ENCODE results near the gene SLC35B4.
"Not testable (repeated sequence)": the region's sequence is repeated elsewhere in the genome, so short reads cannot be mapped to it uniquely, and the experiment has no call there.

Gene SLC35B4

DNA sequence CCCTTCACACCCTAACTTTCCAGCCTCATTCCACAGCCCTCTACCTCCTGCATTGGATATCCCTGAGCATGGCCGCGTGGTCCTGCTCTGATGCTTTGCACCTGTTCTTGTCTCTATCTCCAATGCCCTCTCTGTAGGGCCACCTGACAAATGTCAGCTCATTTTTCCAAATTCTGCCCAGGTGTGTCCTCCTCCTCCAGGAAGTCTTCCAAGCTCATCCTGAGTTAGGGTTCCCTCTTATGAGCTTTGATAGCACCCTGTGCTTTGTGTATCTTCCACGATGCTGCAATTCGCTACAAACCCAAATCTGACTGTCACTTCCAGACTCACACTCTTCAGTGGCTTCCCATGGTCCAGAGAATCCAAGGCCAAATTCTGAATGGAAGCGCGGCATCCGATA, 14.7 kb upstream of the SLC35B4 start:
- no peak for DNase-seq

- DNase-seq = no peak
These were observed 14.2 kb upstream of the SLC35B4 start for GRCh38 chr7:134330974-134331373.

GRCh38 chr7:134329614-134330346, 13.1 kb upstream of the SLC35B4 start:
- DNase-seq = no peak

DNA sequence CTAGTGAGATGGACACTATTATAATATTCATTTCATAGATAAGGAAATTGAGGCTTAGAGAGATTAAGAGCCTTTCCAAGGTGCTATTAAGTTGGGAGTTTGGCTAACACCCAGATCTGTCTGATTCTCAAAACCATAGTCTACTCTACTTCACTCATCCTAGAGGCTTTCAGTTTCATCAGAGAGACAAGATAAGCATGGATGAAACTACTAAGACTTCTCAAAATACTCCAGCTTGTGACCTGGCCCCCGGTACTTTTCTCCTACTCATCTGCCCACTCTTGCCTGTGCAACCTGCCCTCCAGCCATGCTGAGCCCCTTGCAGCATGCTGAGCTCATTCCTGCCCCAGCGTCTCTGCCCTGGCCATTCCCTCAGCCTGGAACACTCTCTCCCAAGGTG, 12.2 kb upstream of the SLC35B4 start:
- no peak for DNase-seq

DNA sequence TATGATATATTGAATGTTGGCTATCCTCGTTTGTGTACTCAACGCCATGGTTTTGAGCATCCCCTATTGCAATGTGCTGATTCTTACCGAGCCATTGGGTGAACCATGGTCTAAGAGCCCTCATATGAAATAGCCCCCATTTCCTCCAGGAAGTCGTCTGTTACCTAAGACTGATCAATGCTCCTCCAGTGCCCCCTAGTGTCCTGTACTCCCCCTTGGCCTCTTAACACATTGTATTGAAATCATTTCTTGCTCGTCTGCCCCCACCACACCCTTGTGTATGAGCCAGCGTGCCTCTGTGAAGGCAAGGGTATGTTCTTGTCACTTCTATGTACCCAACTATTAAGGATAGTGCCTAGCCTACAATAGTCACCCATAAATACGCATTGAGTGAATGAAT, 11.2 kb upstream of the SLC35B4 start:
- peak in 31 of 56 donors; percentile 0 to 53 (median 8) for DNase-seq

DNA sequence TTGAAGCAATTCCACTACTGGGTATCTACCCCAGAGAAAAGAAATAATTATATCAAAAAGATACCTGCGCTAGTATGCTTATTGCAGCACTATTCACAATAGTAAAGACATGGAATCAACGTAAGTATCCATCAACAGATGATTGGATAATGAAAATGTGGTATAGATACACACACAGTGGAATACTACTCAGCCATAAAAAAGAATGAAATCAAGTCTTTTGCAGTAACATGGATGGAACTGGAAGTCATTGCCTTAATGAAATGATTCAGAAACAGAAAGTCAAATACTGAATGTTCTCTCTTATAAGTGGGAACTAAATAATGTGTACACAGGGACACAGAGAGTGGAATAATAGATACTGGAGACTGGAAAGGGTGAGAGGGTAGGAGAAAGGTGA, 7.4 kb upstream of the SLC35B4 start:
- no peak for DNase-seq

DNA sequence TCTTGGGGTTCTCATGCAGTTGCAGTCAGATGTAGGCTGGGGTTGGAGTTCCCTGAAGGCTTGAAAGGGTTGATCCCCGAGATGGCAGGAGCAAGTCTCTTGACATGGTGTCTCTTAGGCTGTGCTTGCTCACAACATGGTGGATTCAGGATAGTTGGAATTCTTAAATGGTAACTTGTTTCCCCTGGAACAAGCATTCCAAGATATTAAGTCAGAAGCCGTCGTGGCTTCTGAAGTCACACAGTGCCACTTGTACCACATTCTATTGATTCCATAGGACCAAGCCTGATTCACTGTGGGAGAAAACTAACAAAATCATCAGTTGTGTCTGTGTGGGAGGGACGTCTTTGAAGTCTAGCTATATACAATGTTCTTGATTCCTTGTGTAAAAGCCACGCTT, 3.5 kb upstream of the SLC35B4 start:
- no peak for DNase-seq

DNA sequence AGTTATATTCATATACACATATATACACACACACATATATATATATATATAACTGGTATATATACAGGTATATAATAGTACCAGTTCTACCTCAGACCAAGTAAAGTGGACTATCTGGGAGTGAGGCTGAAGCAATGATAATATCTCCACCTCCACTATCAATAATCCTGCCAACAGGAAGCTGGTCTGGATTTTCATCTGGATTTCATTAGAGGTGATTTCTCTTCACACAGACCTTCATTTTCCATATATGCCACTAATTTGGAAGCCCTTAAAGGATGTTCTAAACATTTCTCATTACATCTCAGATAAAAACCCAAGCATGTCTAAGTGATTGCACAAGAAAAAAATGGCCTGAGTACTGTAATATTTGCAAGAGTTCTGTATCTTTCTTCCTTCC, 1.7 kb upstream of the SLC35B4 start:
- no peak for DNase-seq

GRCh38 chr7:134317434-134317833, 704 bp upstream of the SLC35B4 start:
- no peak for DNase-seq

GRCh38 chr7:134315679-134316538, 821 bp downstream of the SLC35B4 start:
- DNase-seq = peak in 12 of 56 donors; percentile 25 to 58 (median 44)

- DNase-seq = no peak
These were observed 3.2 kb downstream of the SLC35B4 start for GRCh38 chr7:134313543-134313942.

- no peak for DNase-seq
These were observed 4.0 kb downstream of the SLC35B4 start for GRCh38 chr7:134312717-134313116.

DNA sequence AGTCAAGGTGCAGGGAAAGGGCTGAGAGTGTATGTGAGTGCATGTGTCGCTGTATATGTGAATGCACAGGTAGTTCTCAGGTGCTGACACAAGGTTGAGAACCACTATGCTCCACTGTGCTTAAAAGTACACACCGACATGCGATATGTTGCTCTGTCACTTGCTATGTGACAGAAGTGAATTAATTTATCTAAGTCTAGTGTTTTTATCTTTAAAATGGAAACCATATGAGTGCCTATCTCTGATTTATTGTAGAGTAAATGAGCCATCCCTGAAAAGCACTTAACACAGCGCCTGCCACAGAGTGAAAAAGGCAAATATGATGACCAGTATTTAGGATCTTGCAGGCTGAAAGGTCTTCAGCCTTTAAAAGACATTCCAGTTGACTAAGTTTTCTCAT, 4.9 kb downstream of the SLC35B4 start:
- DNase-seq = no peak

DNA sequence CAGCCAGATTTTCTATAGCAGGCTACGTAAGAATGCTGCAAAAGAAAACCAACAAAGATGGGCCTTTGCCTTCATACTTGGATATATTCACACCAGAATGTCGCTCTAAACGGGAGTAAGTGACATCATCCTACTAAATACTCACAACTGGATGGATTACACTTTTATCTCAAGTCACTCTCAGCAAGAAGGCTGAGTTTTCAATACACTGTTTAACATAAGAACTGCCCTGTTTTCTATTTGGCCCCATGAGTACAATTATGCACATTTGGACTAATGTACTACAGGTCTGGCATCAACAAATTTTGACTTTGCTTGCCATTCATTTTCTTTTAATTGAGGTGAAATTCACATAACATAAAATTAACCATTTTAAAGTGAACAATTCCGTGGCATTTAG, 8.2 kb downstream of the SLC35B4 start:
- DNase-seq = no peak

- DNase-seq = no peak
These were observed 9.4 kb downstream of the SLC35B4 start for GRCh38 chr7:134307320-134307719.

DNA sequence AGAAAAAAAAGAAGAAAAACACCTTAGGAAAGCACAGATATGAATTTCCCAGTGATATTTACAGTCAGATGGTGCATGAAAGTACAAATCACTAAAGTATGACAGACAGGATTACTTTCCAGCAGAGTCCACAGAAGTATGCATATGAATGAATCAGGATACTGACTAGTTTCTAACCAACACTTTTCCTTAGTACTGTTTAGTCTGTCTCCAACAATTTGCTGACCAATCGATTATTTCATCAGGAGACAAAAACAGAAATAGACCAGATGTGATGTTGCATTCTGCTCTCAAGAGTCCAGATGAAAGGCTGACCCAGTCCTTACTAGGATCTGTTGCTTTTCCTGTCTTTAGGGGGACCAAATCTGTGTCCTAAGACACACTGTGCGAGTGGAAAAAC, 14.6 kb downstream of the SLC35B4 start:
- no peak for DNase-seq

DNA sequence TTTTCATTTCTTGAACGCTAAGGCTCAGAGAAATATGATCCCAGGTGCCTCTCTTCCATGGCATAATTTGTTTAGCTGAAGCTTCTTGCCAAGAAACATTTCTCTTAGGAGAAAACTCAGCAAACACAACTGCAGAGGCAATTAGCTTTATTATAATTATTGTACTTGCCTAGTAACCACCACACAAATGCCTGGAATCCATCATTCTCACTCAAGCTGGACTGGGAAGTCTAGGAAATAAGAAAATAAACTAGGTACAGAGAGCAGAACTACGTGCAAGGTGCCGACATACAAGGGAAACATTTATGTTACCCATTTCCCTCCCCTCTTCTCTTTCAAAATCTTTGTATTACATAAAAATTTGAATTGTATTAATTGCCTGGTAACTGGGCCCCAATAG, 15.1 kb downstream of the SLC35B4 start:
- DNase-seq = no peak

DNA sequence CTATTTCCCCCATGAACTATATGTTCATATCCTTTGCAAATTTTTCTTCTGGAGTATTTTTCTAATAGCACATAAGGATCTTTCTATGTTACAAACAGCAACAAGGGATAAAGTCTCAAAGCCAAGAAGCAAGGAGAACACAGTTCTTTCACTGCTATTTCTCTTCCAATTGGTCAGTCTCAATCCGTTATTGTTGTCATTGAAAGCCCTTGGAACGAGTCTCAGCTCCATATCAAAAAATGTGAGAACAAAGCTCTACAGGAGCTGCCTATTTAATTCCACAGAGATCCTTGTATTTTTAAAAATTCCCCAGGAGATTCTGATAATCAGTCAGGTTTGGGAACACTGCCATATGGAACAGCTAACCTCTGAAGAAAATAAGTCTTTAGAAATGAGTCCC, 15.7 kb downstream of the SLC35B4 start:
- no peak for DNase-seq

DNA sequence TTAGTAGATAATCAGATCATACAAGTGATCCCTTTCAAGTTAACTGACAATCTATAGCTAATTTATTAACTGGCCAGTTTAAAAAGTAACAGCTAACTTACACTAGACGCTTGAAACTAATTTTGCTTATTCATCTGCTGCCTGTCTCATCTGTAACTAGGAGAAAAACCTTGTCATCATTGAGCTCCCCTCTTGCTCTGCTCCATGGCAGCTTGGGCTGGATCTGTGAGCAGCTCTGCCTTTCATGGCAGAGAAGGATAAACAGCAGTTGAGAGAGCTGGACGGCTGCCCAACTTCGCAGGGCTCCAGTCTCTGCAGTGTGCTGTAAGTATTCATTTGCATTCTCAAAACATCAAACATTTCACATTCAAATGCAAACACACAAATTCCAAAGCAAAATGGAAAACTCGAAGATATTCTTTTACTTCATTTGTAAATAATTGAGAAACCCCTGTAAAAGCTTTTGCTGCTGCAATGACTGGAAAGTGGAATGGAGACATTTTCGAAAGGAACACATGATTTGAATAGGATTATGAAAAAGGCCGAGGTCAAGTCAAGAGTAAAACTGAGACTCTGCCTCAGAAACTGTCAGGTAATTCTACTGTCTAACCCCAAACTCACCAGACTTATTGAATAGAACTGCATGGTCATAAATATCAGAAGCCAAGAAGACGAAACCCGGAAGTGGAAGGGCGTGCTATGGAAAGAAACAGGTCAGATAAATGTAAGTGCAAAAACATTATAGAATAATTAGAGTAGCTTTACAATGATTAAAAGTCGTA, 17.6 kb downstream of the SLC35B4 start:
- peak in 51 of 56 donors; percentile 1 to 88 (median 59) for DNase-seq

DNA sequence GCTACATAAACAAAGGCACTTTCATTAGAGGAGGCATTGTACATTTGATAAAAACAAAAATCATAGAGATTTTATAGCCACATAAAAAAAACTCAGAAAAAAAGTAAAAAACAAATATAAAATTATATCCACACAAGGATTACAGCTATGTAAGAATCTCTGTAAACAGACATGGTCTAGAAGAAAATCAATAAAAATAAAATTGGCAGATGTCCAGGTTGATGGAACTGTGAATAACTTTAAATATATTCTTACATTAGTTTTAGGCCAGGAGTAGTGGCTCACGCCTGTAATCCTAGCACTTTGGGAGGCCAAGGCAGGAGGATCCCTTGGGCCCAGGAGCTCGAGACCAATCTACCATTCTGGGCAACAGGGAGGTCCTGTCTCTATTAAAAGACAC, 19.2 kb downstream of the SLC35B4 start:
- no peak for DNase-seq

- DNase-seq = not testable (repeated sequence)
These were observed 20.7 kb downstream of the SLC35B4 start for GRCh38 chr7:134295982-134296381.

Data from nucleus accumbens (tissue), 56 donors.